Fibroblast of skin of scalp (primary cell): ENCODE results near the gene TUSC2.
"Not testable (repeated sequence)": the region's sequence is repeated elsewhere in the genome, so short reads cannot be mapped to it uniquely, and the experiment has no call there.

Source experiments
- DNase-seq: peaks from one replicate; pipeline ENCODE4 v3.0.0-alpha.2; 2013

TUSC2 gene

GRCh38 chr3:50316657-50317242 is 11.3 kb downstream of the TUSC2 start:
- no peak for DNase-seq

DNA sequence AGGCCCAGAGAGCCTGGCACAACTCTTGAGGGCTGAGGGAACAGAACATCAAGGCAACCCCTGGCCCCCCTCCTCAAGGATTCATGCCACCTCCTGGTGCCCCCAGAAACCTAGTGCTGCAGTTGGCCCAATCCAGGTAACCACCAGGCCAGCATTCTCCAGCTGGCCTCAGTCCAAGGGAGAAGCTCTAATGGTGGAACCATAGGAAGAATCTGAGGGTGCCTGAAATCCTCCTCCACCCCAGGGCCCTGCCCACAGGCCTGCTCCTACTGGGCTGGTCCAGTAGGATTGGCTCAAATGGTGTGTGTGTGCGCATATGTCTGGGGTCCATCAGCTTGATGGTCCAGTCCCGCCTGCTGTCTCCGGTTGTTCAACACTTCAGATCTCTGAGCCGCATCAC is 13.2 kb downstream of the TUSC2 start:
- DNase-seq = no peak

- no peak for DNase-seq
Measured at GRCh38 chr3:50314342-50314741, 13.7 kb downstream of the TUSC2 start.

DNA sequence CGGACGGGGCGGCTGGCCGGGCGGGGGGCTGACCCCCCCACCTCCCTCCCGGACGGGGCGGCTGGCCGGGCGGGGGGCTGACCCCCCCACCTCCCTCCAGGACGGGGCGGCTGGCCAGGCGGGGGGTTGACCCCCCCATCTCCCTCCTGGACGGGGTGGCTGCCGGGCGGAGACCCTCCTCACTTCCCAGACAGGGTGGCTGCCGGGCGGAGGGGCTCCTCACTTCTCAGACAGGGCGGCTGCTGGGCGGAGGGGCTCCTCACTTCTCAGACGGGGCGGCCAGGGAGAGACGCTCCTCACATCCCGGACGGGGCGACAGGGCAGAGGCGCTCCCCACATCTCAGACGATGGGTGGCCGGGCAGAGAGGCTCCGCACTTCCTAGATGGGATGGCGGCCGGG is 16.0 kb downstream of the TUSC2 start:
- not testable (repeated sequence) for DNase-seq

GRCh38 chr3:50304601-50305000 is 23.4 kb downstream of the TUSC2 start:
- no peak for DNase-seq

- no peak for DNase-seq
Measured at GRCh38 chr3:50303013-50303815, 24.8 kb downstream of the TUSC2 start, which contains the start of gene HYAL1. HYAL1 (minus strand) TSS chr3:50303574; CDS start chr3:50302956, 618 bp downstream.

DNA sequence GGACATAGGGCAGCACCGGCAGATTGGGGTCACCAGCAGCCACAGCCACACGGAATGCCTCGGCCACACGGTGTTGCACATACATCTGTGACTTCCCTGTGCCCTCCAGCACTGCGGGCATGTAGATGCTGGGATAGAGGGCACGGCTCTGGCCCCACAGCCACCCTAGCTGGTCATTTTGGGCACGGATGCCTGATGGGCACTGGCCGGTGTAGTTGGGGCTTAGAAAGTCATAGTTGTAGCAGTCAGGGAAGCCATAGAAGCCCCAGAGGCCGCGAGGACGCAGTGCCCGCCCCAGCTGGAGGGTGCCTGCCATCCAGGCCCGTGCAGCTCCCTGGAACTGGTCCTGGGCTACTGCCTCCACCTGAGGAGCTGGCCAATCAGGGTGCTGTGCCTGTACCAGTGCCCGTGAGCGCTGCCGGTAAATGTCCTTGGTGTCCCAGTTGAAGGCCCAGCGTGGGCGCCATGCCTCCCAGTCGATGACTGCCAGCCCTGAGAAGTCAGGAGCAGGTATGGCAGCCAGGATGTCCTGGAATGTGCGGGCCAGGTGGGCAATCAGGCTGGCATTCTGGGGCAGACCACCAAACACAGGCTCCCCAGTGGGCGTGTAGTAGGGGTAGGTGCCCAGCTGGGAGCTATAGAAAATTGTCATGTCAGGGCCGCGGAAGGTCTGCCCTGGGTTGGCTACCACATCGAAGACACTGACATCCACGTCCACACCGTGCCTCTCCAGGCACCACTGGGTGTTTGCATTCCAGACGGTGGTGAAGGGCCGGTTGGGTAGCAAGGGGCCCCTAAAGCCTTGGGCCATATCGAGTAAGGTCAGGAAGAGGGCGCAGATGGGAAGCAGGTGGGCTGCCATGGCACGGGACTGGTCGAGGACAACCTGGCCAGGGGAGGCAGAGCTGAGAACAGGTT is 25.7 kb downstream of the TUSC2 start:
- DNase-seq = no peak

GRCh38 chr3:50300681-50301254 is 27.3 kb downstream of the TUSC2 start:
- DNase-seq = no peak

DNA sequence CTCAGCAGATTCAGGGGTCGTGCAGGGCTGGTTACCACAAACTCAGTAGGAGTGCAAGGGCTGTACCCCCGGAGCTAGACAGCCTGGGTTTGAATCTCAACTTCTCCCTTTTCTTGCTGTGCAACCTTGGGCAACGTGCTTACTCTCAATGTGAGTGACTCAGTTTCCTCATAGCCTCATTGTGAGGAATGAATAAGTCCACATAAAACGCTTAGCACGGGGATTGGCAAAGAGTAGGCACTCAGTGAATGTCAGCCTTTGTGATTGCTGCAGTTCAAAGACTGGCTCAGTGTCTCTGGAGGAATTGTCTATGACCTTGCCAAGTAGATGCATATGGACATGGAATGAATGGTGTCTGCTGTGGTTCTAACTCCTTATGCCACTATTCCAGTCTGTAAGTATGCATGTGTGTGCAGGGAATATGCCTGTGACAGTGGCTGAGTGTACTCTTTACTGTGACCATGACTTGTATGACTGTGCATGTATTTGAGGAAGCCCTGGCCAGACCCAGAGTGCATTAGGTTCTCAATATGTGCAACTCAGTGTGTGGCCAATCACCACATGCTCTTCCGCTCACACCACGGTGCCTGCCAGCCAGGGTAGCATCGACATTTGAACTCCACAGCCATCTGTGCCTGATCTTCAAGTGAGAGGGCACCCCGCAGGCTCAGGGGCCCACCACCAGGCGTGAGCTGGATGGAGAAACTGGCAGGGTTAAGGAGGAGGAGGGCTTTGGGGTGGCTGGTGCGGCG is 27.9 kb downstream of the TUSC2 start:
- peak; percentile 23 for DNase-seq

DNA sequence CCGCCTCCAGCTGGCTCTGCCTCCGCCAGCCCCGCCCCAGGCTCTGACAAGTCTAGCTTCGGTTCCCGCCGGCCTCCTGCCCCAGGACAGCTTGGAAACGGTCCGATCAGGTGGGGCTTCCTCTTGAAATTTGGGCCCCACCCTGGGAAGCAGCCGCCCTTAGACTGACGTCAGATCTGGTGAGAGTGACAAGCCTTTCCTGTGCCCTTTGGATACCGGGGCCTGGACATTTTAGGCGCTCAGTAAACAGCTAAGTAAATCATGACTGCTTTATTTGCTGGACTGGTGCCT is 28.4 kb downstream of the TUSC2 start:
- DNase-seq = no peak

GRCh38 chr3:50298836-50299637 is 29.0 kb downstream of the TUSC2 start, which contains the start of the genes HYAL3 and NAA80:
HYAL3 (minus strand) TSS chr3:50299405; CDS start chr3:50295602, 3,803 bp downstream.
NAA80 (minus strand) TSS chr3:50299405; CDS start chr3:50297463, 1,942 bp downstream.
- peak; percentile 99 for DNase-seq

DNA sequence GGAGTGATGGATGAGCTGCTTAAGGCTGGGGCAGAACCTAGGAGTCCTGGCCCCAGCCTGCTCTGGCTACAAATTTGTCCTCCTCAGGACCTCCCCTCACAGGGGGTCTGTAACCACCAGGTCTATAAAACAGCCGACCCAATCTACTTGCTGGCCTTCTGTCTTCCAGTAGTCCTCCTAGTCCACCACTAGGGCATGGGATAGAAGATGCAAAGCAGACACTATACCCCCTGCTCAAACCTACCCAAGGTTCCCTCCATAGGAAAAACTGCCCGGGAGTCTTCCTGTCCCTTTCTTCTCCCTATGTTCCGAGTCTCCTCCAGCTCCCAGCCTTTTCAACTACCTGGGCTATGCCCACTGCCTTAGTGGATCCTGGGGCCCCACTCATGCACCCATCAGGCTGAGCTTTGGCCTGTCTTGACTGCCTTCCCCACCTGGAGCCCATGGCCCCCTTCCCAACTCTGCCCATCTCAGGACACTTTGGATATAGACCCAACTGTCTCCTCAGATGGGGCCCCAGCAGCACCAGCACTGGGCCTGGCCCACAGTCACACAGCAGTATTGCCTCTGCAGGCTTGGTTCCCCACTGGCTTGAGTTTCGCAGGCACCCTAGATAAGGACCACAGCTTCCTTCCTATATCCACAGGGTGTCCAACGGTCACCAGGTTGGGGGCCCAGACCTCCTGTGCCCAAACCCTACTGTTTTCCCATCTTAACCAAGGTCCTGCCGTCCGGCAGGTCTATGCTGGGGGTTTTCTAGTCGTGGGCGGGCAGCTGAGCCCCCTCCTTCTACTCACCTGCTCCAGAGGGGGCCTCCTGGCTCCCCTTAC is 29.9 kb downstream of the TUSC2 start:
- DNase-seq = no peak

- no peak for DNase-seq
Measured at GRCh38 chr3:50297384-50297775, 30.6 kb downstream of the TUSC2 start.

DNA sequence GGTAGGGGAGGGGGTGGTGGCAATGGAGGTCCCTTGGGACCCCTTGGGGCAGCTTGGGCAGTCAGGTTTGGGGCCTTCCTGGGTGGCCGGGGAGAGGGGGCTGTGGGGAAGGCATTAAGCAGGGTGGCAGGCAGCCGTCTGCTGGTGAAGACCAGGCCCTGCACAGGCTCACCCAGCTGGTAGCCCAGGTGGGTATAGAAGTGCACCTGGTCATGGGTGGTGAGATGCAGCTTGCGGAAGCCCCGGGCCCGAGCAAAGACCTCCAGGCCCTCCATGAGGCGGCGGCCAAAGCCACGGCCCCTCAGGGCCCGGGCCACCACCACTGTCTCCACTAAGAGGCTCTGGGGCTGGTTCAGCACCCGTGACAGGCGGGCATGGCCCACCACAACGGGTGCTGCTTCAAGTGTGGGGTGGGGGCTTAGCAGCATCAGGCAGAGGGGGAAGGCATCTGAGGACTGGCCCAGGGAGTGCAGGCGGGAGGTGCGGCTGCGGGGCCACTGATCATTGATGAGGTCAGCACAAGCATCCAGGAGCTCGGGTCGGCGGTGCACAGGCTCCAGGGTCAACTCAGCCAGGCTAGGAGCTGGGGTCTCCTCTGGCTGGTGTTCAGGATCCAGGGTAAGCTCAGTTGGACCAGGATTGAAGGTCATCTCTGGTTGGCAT is 31.2 kb downstream of the TUSC2 start:
- no peak for DNase-seq

GRCh38 chr3:50295553-50296431 is 32.2 kb downstream of the TUSC2 start:
- DNase-seq = no peak

DNA sequence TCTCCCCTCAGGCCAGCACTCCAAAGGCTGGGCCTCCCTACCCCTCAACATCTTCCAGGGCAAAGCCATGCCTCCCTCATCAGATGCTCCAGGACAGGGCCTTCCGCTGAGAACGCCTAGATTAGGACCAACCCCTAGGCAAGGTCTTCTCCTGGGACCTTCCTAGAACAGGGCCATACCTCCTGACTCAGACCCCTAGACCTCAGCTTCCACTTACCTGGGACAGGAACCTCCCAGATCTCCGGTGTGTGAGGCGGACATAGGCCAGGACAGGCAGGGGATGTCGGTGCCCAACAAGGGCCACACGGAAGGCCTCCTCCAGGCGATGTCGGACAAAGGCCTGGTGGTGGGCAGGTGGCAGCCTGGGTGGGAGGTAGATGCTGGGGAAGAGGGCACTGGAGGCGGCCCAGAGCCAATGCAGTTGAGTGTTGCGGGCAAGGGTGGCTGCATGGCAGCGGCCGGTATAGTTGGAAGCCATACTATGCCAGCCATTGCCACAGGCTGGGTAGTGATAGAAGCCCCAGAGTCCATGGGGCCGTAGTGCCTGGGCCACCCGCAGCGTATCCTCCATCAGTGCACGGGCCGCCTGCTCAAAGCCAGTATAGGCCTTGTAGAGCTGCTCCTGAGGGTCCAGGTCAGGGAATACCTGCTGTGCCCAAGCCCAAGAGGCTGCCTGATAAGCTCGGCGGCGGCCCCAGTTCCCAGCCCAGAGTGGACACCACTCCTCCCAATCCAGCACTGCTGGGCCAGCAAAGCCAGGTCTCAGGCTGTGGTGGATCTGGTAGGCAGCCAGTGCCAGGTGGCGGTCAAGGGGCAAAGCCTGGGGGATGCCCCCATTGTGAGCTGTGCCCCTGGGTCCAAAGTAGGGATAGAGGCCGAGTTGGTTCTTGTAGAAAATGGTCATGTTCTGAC is 33.3 kb downstream of the TUSC2 start:
- DNase-seq = no peak

DNA sequence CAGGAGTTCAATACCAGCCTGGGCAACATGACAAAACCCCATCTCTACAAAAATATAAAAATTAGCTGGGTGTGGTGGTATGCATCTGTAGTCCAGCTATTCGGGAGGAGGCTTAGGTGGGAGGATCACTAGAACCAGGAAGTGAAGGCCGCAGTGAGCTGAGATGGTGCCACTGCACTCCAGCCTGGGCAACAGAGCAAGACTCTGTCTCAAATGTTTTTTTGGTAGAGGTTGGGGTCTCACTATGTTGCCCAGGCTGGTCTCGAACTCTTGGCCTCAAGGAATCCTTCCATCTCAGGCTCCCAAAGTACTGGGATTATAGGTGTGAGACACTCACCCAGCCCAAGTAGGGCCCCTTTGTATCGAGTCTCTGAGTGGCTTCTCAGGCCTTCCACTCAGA is 33.9 kb downstream of the TUSC2 start:
- DNase-seq = no peak
